GM12873 (cell line): ENCODE data around the gene KEAP1.
A peak's percentile ranks its signal among the peaks of the same experiment; 100 is the strongest.

ENCODE experiments used
- CTCF ChIP-seq: IDR thresholded peaks from 2 replicates; pipeline ENCODE4 v1.5.1; 2012; ENCODE audit warnings: low read depth, mild to moderate bottlenecking, moderate library complexity, low read length, control low read depth; ENCODE audit not compliant: insufficient read depth; ENCODE audit errors: missing control alignments

KEAP1 gene

DNA sequence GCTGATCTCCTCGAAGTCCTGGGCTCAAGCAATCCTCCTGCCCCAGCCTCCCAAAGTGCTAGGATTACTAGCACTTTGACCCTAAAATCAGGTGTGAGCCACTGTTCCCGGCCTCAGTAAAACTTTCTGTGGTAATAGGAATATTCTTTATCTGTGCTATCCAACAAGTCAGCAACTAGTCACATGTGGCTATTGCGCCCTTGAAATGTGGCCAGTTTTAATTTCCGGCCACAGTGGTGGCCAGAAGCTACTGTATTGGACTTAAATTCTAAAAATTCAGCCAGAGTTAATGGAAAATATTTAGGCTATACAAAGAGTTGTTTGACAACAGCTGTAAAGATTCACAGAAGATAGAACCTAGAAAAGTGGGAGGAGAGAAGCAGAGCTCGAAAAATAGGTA, 30.0 kb downstream of the KEAP1 start:
- no peak for TF ChIP-seq CTCF

DNA sequence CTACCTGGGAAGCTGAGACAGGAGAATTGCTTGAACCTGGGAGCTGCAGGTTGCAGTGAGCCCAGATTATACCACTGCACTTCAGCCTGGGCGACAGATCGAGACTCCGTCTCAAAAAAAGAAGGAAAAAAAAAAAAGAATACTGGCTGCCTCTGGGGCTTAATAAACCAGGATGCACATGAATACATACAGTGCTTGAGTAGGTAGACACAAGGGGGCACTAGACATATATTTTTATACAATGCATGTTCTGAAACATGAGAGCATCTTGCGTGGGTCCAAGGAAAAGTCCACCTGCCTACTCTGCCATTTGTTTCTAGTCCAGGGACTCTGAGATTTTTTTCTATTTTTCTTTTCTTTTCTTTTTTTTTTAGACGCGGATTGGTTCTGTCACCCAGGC, 31.2 kb downstream of the KEAP1 start:
- TF ChIP-seq CTCF = peak; percentile 49

GRCh38 chr19:10468133-10468532, 35.0 kb downstream of the KEAP1 start:
- TF ChIP-seq CTCF = no peak

DNA sequence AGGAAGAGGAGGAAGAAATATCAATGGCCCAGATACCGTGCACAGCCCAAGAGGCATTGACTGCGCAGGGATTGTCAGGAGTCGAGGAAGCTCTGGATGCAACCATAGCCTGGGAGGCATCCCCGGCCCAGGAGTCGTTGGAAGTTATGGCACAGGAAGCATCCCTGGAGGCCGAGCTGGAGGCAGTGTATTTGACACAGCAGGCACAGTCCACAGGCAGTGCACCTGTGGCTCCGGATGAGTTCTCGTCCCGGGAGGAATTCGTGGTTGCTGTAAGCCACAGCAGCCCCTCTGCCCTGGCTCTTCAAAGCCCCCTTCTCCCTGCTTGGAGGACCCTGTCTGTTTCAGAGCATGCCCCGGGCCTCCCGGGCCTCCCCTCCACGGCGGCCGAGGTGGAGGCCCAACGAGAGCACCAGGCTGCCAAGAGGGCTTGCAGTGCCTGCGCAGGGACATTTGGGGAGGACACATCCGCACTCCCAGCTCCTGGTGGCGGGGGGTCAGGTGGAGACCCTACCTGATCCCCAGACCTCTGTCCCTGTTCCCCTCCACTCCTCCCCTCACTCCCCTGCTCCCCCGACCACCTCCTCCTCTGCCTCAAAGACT, 36.0 kb downstream of the KEAP1 start:
- TF ChIP-seq CTCF = no peak

DNA sequence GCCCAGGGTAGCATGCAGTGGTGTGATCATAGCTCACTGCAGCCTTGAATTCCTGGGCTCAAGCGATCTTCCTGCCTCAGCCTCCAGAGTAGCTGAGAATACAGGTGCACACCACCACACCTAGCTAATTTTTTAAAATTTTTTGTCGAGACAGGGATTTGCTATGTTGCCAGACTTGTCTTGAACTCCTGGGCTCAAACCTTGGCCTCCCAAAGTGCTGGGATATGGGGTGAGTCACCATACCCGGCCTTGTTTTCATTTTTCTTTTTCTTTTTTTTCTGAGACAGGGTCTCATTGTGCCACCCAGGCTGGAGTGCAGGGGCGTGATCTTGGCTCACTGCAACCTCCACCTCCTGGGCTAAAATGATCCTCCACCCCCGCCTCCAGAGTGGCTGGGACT, 38.7 kb downstream of the KEAP1 start:
- no peak for TF ChIP-seq CTCF

DNA sequence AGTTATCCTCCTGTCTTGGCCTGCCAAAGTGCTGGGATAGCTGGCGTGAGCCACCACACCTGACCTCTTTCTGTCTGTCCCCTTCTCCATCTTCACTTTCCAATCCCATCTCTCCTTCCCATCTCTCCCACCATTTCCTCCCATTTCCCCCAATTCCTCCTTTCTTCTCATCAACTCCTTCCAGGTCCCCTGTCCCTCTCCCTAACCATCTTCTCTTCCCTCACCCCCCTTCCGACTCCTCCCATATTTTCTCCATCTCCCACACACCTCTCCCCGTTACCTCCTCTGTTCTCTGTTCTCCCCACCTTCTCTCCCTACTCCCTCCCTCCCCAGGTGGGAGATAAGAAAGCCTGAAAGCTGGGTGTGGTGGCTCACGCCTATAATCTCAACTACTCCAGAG, 40.6 kb downstream of the KEAP1 start:
- TF ChIP-seq CTCF = no peak

GRCh38 chr19:10461047-10461949, 41.9 kb downstream of the KEAP1 start:
- TF ChIP-seq CTCF = no peak
